Mesendoderm (in vitro differentiated cells): ENCODE measurements around the gene SRRM1.
A peak's percentile ranks its signal among the peaks of the same experiment; 100 is the strongest.

Experiments
- DNase-seq: peaks from one replicate; pipeline ENCODE4 v3.0.0; 2013
- H2AK5ac ChIP-seq: 2 replicates; pipeline ENCODE4 v1.6.1; 2013; ENCODE audit warnings: low read length, inconsistent platforms
- H2BK120ac ChIP-seq: 2 replicates; pipeline ENCODE4 v1.6.1; 2013; ENCODE audit warnings: low read depth, mild to moderate bottlenecking, low read length, moderate library complexity, mixed read lengths
- H2BK15ac ChIP-seq: replicated peaks from 2 replicates; pipeline ENCODE4 v1.6.1; 2013; ENCODE audit warnings: low read depth, mild to moderate bottlenecking, moderate library complexity
- H2BK5ac ChIP-seq: 2 replicates; pipeline ENCODE4 v1.6.1; 2013; ENCODE audit warnings: low read length, inconsistent platforms
- H3K18ac ChIP-seq: 2 replicates; pipeline ENCODE4 v1.6.1; 2013; ENCODE audit warnings: mild to moderate bottlenecking, low read length, mixed read lengths
- H3K23ac ChIP-seq: one replicate; pipeline ENCODE4 v1.6.1; 2013; ENCODE audit warnings: low read length
- H3K27ac ChIP-seq: 2 replicates; pipeline ENCODE4 v1.5.1; 2013; ENCODE audit warnings: low read depth, mild to moderate bottlenecking, inconsistent platforms, low read length, moderate library complexity
- H3K27me3 ChIP-seq: 2 replicates; pipeline ENCODE4 v1.6.1; 2013; ENCODE audit warnings: low read length, control low read depth, mild to moderate bottlenecking, inconsistent platforms; ENCODE audit not compliant: insufficient read depth, poor library complexity
- H3K36me3 ChIP-seq: 2 replicates; pipeline ENCODE4 v1.6.1; 2013; ENCODE audit warnings: low read length, inconsistent platforms; ENCODE audit not compliant: control insufficient read depth, insufficient read depth
- H3K4ac ChIP-seq: one replicate; pipeline ENCODE4 v1.6.1; 2013; ENCODE audit warnings: low read depth, mild to moderate bottlenecking, low read length, moderate library complexity
- H3K4me1 ChIP-seq: 2 replicates; pipeline ENCODE4 v1.6.1; 2013; ENCODE audit warnings: low read depth, low read length, inconsistent platforms; ENCODE audit not compliant: control insufficient read depth
- H3K4me2 ChIP-seq: 2 replicates; pipeline ENCODE4 v1.6.1; 2013; ENCODE audit warnings: low read length
- H3K4me3 ChIP-seq: 2 replicates; pipeline ENCODE4 v1.5.1; 2013; ENCODE audit warnings: mild to moderate bottlenecking, low read length
- H3K56ac ChIP-seq: one replicate; pipeline ENCODE4 v1.6.1; 2013; ENCODE audit warnings: low read length
- H3K79me1 ChIP-seq: 2 replicates; pipeline ENCODE4 v1.6.1; 2013; ENCODE audit warnings: low read length, inconsistent platforms
- H3K79me2 ChIP-seq: 2 replicates; pipeline ENCODE4 v1.6.1; 2013; ENCODE audit warnings: mild to moderate bottlenecking, low read length; ENCODE audit not compliant: control insufficient read depth, insufficient read depth
- H3K9ac ChIP-seq: 2 replicates; pipeline ENCODE4 v1.6.1; 2013; ENCODE audit warnings: low read length, inconsistent platforms
- H4K5ac ChIP-seq: one replicate; pipeline ENCODE4 v1.6.1; 2013; ENCODE audit warnings: low read length
- H4K8ac ChIP-seq: one replicate; pipeline ENCODE4 v1.6.1; 2013; ENCODE audit warnings: low read depth, mild to moderate bottlenecking, control low read depth, low read length, moderate library complexity
- WGBS: extraction: QIAGEN DNeasy Blood & Tissue Kit; methylation state at CpG from one replicate; pipeline ENCODE4 v1.1.7; 2013; ENCODE audit warnings: low lambda C conversion rate, missing lambda C conversion rate; ENCODE audit not compliant: insufficient coverage; ENCODE audit errors: extremely low coverage; 5-methylcytosine and 5-hydroxymethylcytosine counted together

The SRRM1 gene

DNA sequence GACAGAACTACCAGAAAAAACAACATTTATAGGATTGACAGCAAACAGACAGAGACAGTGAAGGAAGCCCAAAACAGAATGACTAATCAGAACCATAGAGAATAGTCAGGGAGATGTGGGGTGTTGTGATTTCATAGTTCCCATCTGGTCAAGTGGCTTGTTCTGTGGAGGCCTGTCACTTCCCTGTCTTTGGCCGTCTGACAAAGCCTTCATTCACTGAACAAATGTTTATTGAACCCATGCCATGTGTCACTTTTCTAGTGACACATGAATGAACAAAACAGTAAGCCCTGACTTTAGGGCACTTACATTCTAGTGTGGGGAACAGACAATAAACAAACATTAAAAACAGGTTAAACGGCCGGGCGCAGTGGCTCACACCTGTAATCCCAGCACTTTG is 3.2 kb upstream of the SRRM1 start:
- Histone ChIP-seq H2AK5ac (no peak overlapping the region), H2BK15ac (no peak overlapping the region), H3K27me3 (no peaks in the 10 kb centered on the region), H3K4me2 (no peak overlapping the region), H2BK120ac (no peak overlapping the region), H3K4me3 (no peak overlapping the region), H3K18ac (no peak overlapping the region), H3K4me1 (no peaks in the 10 kb centered on the region), H3K9ac (no peak overlapping the region), H2BK5ac (no peak overlapping the region), H3K27ac (no peak overlapping the region), H3K4ac (no peak overlapping the region), H3K79me1 (no peaks in the 10 kb centered on the region), H4K8ac (no peak overlapping the region), H3K56ac (no peak overlapping the region), H4K5ac (no peak overlapping the region), H3K23ac (no peak overlapping the region), H3K79me2 (peaks cover 16% of the 10 kb centered on the region), H3K36me3 (no peaks in the 10 kb centered on the region)
- no CpG with 5 or more reads among the region's 4 CpGs for WGBS
- DNase-seq: no peak

DNA sequence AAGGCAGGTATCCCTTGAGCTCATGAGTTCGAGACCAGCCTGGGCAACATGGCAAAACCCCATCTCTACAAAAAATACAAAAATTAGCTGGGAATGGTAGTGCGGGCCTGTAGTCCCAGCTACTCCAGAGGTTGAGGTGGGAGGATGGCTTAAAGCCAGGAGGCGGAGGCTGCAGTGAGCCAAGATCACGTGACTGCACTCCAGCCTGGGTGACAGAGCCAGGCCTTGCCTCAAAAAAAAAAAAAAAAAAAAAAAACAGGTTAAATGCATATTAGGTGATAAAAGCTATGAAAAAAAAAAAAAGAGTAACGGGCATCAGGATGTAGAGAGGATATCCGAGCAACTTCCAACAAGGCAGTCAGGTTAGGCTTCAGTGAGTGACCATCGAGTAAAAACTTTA is 2.8 kb upstream of the SRRM1 start:
- peak; percentile 14 for DNase-seq

DNA sequence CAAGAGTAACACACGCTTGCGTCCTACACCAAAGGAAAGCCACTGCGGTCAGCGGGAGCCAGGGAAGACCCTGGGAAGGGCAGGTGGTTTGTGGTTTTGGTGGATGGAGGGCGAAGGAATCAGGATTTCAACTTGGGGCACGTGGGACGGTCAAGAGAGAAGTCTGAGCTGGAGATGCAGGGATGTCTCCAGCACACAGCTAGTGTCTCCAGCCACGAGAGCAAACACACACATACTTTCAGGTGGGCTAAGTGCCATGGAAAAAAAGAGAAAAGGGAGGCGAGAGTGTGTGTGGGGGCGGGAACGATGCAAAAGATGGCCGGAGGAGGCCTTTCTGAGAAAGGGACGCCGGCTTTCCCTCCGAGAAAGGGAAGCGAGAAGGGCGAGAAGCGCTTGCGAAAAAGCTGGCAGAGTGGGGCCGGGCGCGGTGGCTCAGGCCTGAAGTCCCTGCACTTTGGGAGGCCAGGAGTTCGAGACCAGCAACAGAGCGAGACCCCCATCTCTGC is 1.4 kb upstream of the SRRM1 start:
- H4K5ac ChIP-seq: no peak overlapping the region
- no peak overlapping the region for H2BK120ac ChIP-seq
- peak overlapping the region; percentile 53 for H3K56ac ChIP-seq
- H3K79me2 ChIP-seq: peaks cover 28% of the 10 kb centered on the region
- no peaks in the 10 kb centered on the region for H3K4me1 ChIP-seq
- no peak overlapping the region for H3K27ac ChIP-seq
- no peak overlapping the region for H4K8ac ChIP-seq
- DNase-seq: peak; percentile 37
- H2BK5ac ChIP-seq: no peak overlapping the region
- peak overlapping the region; percentile 15 for H2AK5ac ChIP-seq
- no peaks in the 10 kb centered on the region for H3K27me3 ChIP-seq
- H3K4ac ChIP-seq: no peak overlapping the region
- no peak overlapping the region for H3K18ac ChIP-seq
- peak overlapping the region; percentile 39 for H3K9ac ChIP-seq
- H2BK15ac ChIP-seq: no peak overlapping the region
- H3K36me3 ChIP-seq: peaks cover 2% of the 10 kb centered on the region
- no CpG with 5 or more reads among the region's 24 CpGs for WGBS
- peak overlapping the region; percentile 59 for H3K23ac ChIP-seq
- H3K4me3 ChIP-seq: no peak overlapping the region
- H3K79me1 ChIP-seq: peaks cover 3% of the 10 kb centered on the region
- peak overlapping the region; percentile 3 for H3K4me2 ChIP-seq

More for the DNA sequence above, 2.8 kb upstream of the SRRM1 start:
- Histone ChIP-seq H3K4me1 (no peaks in the 10 kb centered on the region), H3K9ac (no peak overlapping the region), H4K5ac (no peak overlapping the region), H3K4me3 (no peak overlapping the region), H3K4me2 (no peak overlapping the region), H2BK5ac (no peak overlapping the region), H3K27ac (no peak overlapping the region), H2BK120ac (no peak overlapping the region), H4K8ac (no peak overlapping the region), H3K4ac (no peak overlapping the region), H3K27me3 (no peaks in the 10 kb centered on the region), H2BK15ac (no peak overlapping the region), H3K79me1 (no peaks in the 10 kb centered on the region), H2AK5ac (no peak overlapping the region), H3K36me3 (no peaks in the 10 kb centered on the region), H3K56ac (no peak overlapping the region), H3K23ac (no peak overlapping the region), H3K79me2 (peaks cover 20% of the 10 kb centered on the region), H3K18ac (no peak overlapping the region)
- no CpG with 5 or more reads among the region's 7 CpGs for WGBS

DNA sequence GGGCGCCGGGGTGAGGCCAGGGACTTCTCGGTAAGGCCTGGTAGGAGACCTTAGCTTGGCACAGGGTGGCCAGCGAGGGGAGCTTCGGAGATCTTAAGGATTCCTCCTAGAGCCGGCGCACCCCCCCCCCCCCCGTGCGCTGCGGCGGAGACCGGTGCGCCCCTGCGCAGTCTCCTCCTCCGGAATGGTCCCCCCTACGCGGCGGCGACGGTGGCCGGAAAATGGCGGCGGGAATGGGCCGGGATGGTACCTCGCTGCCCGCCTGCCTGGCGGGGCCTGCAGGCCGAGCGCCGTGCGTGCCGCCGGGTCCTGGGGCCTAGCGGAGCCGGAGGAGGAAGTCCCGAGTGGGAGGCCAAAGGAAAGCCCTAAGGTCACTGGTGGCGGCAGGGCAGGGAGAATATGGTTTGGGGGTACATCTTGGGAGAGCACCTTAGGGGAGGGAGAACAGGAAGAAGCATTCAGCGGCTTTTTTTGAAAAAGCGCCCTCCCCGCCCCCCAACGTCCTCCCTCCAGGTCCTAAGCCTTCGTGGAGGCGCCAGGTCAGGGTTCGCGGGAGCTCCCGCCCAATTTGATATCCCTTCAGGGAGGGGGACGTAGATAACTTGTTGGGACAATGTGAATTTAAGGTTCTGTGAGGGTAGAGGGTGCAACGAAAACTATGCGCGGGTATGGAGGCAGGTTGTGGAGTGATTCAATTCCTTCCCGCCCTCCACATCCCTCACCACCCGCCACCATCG is 429 bp downstream of the SRRM1 start:
- peak overlapping the region; percentile 86 for H3K56ac ChIP-seq
- peak overlapping the region; percentile 98 for H3K23ac ChIP-seq
- H2BK5ac ChIP-seq: peak overlapping the region; percentile 32
- no peak overlapping the region for H2BK15ac ChIP-seq
- WGBS: no CpG with 5 or more reads among the region's 53 CpGs
- no peaks in the 10 kb centered on the region for H3K27me3 ChIP-seq
- H2AK5ac ChIP-seq: no peak overlapping the region
- H2BK120ac ChIP-seq: peak overlapping the region; percentile 7
- H3K9ac ChIP-seq: peak overlapping the region; percentile 81
- peak overlapping the region; percentile 87 for H3K27ac ChIP-seq
- H3K79me2 ChIP-seq: peaks cover 32% of the 10 kb centered on the region
- no peak overlapping the region for H4K8ac ChIP-seq
- H3K4me1 ChIP-seq: no peaks in the 10 kb centered on the region
- peaks cover 7% of the 10 kb centered on the region for H3K79me1 ChIP-seq
- peak overlapping the region; percentile 92 for H3K4me3 ChIP-seq
- peak; percentile 51 for DNase-seq
- peak overlapping the region; percentile 99 for H3K4me2 ChIP-seq
- H3K36me3 ChIP-seq: peaks cover 4% of the 10 kb centered on the region
- no peak overlapping the region for H4K5ac ChIP-seq
- H3K4ac ChIP-seq: peak overlapping the region; percentile 90
- H3K18ac ChIP-seq: peak overlapping the region; percentile 46

DNA sequence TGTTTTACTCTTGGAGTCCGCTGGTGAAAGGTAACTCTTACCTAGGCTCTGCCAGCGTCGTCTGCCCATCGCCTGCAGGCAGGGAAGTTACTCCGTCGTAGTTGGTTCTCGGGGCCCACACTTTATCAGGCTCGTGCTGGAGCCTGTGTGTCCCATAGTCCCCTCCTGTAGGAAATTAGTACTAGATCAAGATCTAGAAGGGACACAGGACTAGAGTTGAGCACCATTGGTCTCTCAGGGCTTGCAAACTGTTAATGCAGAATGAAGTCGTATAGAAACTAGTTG is 940 bp downstream of the SRRM1 start:
- Histone ChIP-seq H3K4me1 (no peaks in the 10 kb centered on the region), H3K27ac (peak overlapping the region; percentile 87)
- WGBS: no CpG with 5 or more reads among the region's 9 CpGs

DNA sequence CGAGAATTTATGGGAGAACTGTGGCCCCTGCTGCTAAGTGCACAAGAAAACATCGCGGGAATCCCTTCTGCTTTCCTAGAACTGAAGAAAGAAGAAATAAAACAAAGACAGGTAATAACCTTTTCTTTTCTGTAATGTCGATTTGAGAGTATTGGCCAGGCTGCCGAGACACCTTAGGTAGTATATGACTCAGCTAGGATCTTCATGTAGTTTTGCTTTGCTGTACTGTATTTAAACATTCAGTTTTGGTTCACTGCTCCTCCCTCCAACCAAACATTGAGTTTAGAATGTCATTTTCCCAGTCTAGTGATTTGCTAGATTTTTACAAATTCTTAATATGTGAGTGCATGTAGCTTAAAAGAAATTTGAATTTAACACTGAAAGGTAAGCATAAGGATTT is 5.8 kb downstream of the SRRM1 start:
- Histone ChIP-seq H3K79me1 (peaks cover 10% of the 10 kb centered on the region), H3K4me3 (no peak overlapping the region), H3K4ac (no peak overlapping the region), H3K27me3 (no peaks in the 10 kb centered on the region), H3K4me1 (no peaks in the 10 kb centered on the region), H2BK5ac (no peak overlapping the region), H2BK15ac (no peak overlapping the region), H2AK5ac (no peak overlapping the region), H3K56ac (no peak overlapping the region), H4K5ac (no peak overlapping the region), H4K8ac (no peak overlapping the region), H3K36me3 (peaks cover 17% of the 10 kb centered on the region), H3K4me2 (no peak overlapping the region), H3K27ac (no peak overlapping the region), H3K23ac (no peak overlapping the region), H3K79me2 (peaks cover 27% of the 10 kb centered on the region), H3K18ac (no peak overlapping the region), H3K9ac (no peak overlapping the region), H2BK120ac (no peak overlapping the region)
- DNase-seq: no peak
- no CpG with 5 or more reads among the region's 5 CpGs for WGBS

More for the DNA sequence above, 940 bp downstream of the SRRM1 start:
- H2BK5ac ChIP-seq: peak overlapping the region; percentile 32
- no peak overlapping the region for H2BK120ac ChIP-seq
- peak overlapping the region; percentile 86 for H3K56ac ChIP-seq
- DNase-seq: peak; percentile 60
- H3K4me2 ChIP-seq: peak overlapping the region; percentile 99
- no peak overlapping the region for H4K5ac ChIP-seq
- H3K4ac ChIP-seq: no peak overlapping the region
- peaks cover 32% of the 10 kb centered on the region for H3K79me2 ChIP-seq
- H3K27me3 ChIP-seq: no peaks in the 10 kb centered on the region
- H3K79me1 ChIP-seq: peaks cover 10% of the 10 kb centered on the region
- H3K36me3 ChIP-seq: peaks cover 6% of the 10 kb centered on the region
- H3K9ac ChIP-seq: peak overlapping the region; percentile 81
- no peak overlapping the region for H3K18ac ChIP-seq
- H4K8ac ChIP-seq: no peak overlapping the region
- peak overlapping the region; percentile 92 for H3K4me3 ChIP-seq
- H2AK5ac ChIP-seq: peak overlapping the region; percentile 62
- no peak overlapping the region for H2BK15ac ChIP-seq
- peak overlapping the region; percentile 98 for H3K23ac ChIP-seq
